GM18858 (cell line): Measurements from ENCODE around the gene CYP24A1.

Experiments
- ATAC-seq: cut with Tn5 transposase; IDR thresholded peaks from one replicate; pipeline ENCODE4 v1.9.1; 2021; ENCODE audit not compliant: unreplicated experiment

Gene CYP24A1

GRCh38 chr20:54203281-54203680 is 29.5 kb upstream of the CYP24A1 start:
- ATAC-seq: no peak

GRCh38 chr20:54201268-54201846 is 27.6 kb upstream of the CYP24A1 start:
- ATAC-seq: no peak

- ATAC-seq: no peak
Observed at GRCh38 chr20:54200487-54201267, 26.9 kb upstream of the CYP24A1 start.

DNA sequence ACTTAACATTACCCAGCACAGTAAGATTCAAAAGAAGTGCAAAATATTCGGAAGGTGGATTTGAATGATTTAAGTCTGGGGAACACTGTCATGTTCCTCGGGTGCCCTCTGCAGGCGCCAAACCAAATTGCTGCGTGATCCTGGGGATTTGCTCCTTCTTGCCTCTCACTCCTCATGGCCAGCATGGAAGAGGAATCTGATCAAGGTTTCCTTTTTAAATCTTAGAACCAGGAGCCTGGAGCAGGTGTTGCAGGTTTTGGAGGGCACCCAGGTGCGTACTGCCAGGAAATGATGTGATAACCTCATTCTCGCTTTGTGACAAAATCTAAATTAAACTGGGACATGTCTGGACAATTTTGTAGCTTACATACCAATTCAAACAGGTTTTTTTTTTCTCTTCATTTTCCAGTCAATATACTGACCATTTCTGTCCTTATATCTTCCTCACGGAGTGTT is 26.0 kb upstream of the CYP24A1 start:
- no peak for ATAC-seq

GRCh38 chr20:54199283-54199682 is 25.5 kb upstream of the CYP24A1 start:
- ATAC-seq: no peak

GRCh38 chr20:54197621-54198604 is 24.1 kb upstream of the CYP24A1 start:
- ATAC-seq: no peak

DNA sequence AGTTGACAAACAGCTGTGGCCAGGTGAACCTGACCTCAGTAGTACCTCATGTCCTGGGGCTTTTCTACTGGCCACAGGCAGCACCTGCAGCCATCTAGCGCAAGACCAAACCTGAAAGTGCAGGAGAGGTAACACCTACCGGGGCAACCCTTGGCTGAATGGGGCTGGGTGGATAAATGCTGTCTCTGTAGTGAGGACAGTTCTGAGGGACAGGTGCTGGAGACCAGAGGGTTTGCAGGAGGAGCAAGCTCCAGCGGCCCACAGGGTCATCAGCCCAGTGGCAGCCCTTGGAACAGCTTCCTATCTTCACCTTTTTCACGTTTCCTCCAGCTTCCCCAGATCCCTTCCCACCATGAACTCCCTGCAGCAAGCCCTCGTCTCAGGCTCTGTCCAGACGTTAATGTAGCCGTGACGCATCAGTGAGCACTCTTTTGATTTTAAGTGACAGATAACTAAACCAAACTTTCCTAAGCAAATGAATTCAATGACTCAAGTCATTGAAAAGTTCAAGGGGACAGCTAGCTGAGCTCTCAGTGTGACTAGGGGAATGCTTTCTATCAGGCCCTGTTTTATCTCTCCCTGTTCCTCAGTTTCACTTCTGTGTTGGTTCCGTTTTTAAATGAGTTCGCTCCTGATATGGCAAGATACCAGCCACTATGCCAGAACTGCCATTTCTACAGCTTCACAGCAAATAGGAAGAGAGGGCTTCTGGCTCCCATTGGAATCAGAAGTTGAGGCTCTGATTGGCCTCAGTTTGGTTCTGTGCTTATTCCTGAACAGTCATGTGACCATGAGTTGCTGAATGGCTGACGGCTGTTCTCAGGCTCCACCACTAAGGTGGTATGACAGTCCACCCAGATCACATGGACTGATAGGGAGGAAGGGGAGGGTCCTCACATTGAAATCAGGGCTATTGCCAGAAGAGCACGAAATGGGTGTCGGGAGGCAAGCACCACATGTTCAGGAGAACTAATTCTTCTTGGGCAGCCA is 22.0 kb upstream of the CYP24A1 start:
- ATAC-seq: no peak

DNA sequence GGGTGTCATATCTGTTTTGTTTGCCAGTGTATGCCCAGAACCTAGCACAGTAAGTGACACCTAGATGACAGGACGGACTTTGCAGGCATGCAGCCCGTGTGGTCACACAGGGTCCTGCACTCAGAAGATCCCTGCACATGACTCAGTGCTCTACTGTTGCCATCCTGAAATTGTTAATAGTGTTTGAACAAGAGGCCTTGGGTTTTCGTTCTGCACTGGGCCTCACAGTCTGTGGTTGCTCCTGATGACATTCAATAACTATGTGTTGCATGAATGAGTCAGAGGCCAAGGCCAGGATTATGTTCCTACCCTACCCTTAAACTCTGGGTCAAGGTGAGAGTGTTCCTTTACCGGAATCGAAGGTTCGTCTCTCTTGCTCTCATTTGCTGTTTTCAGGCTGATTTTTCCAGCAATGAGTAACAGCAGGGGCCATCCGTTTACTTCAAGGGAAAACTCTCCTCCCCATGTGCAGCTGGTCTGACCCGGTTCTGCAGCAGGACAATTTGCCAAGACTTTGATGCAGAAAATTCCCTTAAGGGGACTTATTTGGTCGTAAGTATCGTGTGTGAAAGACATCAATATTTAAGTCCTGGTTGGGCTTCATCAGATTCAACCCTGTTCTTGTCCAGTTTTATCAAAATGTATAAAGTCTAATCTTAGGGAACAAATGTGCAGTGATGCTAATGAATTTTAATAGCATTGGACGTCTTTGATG is 21.1 kb upstream of the CYP24A1 start:
- no peak for ATAC-seq

DNA sequence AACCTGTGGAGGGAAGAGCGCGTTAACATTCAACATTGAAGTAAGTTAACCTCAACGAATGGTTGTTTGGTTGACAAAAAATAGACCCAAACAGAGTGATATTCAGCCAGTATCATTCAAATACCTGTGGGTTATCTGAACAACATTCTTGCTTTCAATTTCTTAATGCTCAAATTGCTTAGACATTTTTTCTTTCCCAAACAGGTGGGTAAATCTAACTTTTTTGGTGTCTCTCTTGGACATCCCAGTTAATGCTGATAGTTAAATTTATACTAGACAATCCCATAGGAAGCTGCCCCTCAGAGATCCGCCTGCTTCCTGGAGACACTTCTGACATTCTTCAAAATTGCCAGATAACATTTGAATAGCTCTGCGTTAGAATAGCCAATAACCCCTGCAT is 20.0 kb upstream of the CYP24A1 start:
- no peak for ATAC-seq

DNA sequence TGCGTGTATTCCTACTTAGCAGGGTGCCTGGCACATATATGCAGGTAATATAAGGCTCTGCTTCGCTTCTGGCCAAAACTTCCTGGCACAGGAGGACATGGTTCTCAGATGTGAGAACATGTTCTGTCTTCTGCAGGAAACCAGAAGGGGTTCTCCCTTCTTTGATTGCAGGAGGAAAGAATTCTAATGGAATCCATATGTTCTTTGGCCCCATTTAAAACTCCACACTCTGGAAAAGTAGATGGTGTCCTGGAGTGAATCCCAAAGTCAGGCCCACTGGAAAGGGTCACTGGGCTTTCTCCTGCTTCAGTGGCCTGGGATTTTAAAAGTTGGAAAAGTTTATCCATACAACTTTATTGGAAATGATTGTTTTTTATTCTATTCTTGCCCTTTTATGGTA is 16.4 kb upstream of the CYP24A1 start:
- ATAC-seq: no peak

DNA sequence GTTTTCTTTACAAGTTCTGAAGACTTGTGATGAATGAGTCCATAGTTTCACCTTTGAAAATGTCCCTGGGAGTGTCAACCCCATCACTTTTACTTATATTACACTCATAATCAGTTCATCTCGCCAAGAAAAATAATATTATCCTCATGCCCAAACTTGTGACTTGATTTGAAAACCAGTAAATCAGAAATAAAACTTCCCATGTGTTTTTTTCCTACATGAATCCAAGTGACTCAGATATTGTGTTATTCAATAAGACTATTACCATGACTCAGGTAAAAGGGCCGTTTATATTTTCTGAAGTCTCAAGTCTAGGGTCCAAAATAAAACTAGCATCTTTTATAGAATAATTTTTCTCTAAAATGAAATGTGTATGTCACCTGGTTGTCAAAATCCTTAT is 15.8 kb upstream of the CYP24A1 start:
- ATAC-seq: no peak

- no peak for ATAC-seq
Observed at GRCh38 chr20:54188132-54188849, 14.5 kb upstream of the CYP24A1 start.

- ATAC-seq: no peak
Observed at GRCh38 chr20:54184904-54185626, 11.3 kb upstream of the CYP24A1 start.

- ATAC-seq: no peak
Observed at GRCh38 chr20:54184071-54184470, 10.3 kb upstream of the CYP24A1 start.

DNA sequence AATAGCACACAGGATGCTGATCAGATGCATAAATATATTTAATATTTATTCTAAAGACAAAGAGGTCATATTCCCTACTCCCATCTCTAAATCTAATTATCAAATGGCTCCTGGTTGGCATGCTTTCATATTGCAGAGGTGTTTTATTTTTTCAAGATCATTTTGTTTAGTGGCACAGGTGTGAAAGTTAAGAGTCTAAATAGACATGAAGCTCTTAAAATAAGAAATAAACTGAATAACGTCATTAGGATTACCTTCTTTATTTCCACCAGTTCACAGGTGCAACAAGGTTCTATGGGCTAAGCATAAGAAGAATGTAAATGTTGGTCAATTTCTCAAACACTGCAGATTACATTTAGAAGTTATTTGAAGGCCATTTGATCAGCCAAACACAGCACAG is 7.1 kb upstream of the CYP24A1 start:
- ATAC-seq: no peak

GRCh38 chr20:54179946-54180345 is 6.2 kb upstream of the CYP24A1 start:
- ATAC-seq: no peak

- no peak for ATAC-seq
Observed at GRCh38 chr20:54178256-54178655, 4.5 kb upstream of the CYP24A1 start.

DNA sequence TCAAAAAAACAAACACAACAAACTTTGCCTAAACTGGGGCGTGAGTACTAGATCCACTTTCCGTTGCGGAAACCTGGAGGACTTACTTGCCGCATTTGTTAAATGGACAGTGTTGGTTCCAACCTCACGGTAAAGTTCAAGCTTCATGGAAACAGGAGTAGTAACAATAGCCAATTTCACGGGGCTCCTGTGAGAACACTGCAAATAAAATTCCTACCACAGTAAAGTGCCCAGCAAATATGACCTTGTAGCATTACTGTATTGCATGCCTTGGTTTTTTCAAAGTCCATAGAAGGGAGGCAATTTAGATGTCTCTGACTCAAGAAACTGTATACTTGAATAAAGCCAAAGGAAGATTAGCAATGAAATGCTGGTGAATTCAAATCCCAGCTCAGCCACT is 3.6 kb upstream of the CYP24A1 start:
- ATAC-seq: no peak
